Measurements from ENCODE around the gene MSMB.
"Not testable (repeated sequence)": the region's sequence is repeated elsewhere in the genome, so short reads cannot be mapped to it uniquely, and the experiment has no call there.

The MSMB gene

GRCh38 chr10:46055771-46056170, 9.7 kb upstream of the MSMB start:
- peaks cover 2% of the 10 kb centered on the region for H3K36me3 Mint-ChIP-seq (ENCODE audit: low read depth)
- ATAC-seq = no peak
- no peak for DNase-seq
- peaks cover 10% of the 10 kb centered on the region for H3K9me3 Mint-ChIP-seq
- no peak overlapping the region for H3K4me3 Mint-ChIP-seq
- peaks cover 1% of the 10 kb centered on the region for H3K4me1 Mint-ChIP-seq
- no peak overlapping the region for H3K27ac Mint-ChIP-seq
- no peaks in the 10 kb centered on the region for H3K27me3 Mint-ChIP-seq

- no peak for DNase-seq
- Mint-ChIP-seq H3K9me3 (peaks cover 10% of the 10 kb centered on the region), H3K4me1 (peaks cover 1% of the 10 kb centered on the region), H3K4me3 (no peak overlapping the region), H3K27me3 (no peaks in the 10 kb centered on the region), H3K36me3 (ENCODE audit: low read depth) (peaks cover 2% of the 10 kb centered on the region), H3K27ac (no peak overlapping the region)
- ATAC-seq = no peak
These were observed 7.7 kb upstream of the MSMB start for GRCh38 chr10:46053534-46054434.

DNA sequence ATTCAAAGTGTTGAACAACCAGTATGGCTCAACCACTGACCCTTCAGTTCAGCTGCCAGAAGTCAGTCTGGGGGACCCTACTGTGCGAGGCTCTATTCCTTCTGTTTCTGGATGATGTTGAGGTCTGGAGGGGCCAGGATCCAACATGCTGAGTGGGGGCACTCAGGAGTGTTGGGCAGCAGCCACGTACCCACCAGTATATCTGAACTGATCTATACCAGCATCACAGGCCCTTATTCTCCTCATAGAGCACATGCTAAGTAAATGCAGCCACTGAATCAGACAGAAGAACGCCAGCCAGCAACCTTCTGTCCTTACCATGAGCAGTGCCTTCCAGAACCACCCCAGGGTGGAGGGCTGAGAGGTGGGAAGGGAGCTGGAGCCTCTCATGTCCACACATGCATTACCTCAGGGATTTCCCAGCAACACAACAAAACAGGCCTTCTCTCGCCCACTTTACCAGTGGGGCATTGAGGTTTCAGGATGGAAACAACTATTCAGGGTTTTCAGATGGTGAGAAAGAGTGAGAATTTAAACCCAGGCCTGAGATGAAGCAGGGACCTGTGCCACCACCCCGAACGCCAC, 6.8 kb upstream of the MSMB start:
- Mint-ChIP-seq H3K4me1 (peaks cover 1% of the 10 kb centered on the region), H3K27me3 (no peaks in the 10 kb centered on the region), H3K27ac (no peak overlapping the region), H3K36me3 (ENCODE audit: low read depth) (peaks cover 2% of the 10 kb centered on the region), H3K4me3 (no peak overlapping the region), H3K9me3 (peaks cover 10% of the 10 kb centered on the region)
- DNase-seq (no peak), ATAC-seq (peak; percentile 24)

GRCh38 chr10:46052057-46052790, 6.2 kb upstream of the MSMB start:
- DNase-seq = no peak
- ATAC-seq = no peak
- Mint-ChIP-seq H3K9me3 (peaks cover 6% of the 10 kb centered on the region), H3K4me1 (peaks cover 1% of the 10 kb centered on the region), H3K4me3 (no peak overlapping the region), H3K27me3 (no peaks in the 10 kb centered on the region), H3K27ac (no peak overlapping the region), H3K36me3 (ENCODE audit: low read depth) (peaks cover 2% of the 10 kb centered on the region)

DNA sequence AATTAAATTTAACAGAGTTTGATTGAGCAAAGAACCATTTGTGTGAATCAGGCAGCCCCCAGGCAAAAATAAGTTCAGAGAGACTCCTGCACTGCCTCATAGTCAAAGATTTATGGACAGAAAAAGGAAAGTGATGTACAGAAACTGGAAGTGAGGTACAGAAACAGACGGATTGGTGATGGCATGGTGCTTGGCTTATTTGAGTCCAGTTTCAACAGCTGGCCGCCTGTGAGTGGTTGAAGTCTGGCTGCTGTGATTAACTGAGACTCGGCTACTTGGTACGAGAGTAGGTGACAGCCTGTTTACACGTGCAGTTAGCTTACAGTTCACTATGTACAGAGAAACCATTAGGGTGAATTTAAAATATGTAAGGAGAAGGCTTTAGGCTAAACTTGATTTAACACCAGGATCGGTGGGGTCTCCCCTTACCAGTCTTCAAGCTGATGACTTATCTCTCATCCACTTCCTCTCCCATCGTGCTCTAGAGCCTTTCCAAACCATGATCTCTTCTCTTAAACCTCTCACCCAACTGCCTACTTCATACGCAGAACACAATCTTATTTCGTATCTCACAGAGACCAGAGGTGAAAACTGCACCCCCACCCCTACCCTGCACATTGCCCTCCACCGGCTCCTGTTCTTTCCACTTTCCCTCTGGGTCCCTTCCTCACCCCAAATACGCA, 5.0 kb upstream of the MSMB start:
- DNase-seq (no peak), ATAC-seq (no peak)
- Mint-ChIP-seq H3K36me3 (ENCODE audit: low read depth) (no peaks in the 10 kb centered on the region), H3K27me3 (no peaks in the 10 kb centered on the region), H3K4me1 (peaks cover 1% of the 10 kb centered on the region), H3K9me3 (no peaks in the 10 kb centered on the region), H3K27ac (peak overlapping the region; percentile 10), H3K4me3 (no peak overlapping the region)

- H3K27me3 Mint-ChIP-seq; ATAC-seq; H3K36me3 Mint-ChIP-seq (ENCODE audit: low read depth); H3K9me3 Mint-ChIP-seq; H3K27ac Mint-ChIP-seq; H3K4me1 Mint-ChIP-seq; H3K4me3 Mint-ChIP-seq; DNase-seq: not testable (repeated sequence)
These were observed 3.4 kb upstream of the MSMB start for GRCh38 chr10:46049497-46049831.

GRCh38 chr10:46048152-46048551, 2.1 kb upstream of the MSMB start:
- Mint-ChIP-seq H3K9me3 (no peaks in the 10 kb centered on the region), H3K4me1 (no peaks in the 10 kb centered on the region), H3K27me3 (peaks cover 1% of the 10 kb centered on the region), H3K4me3 (no peak overlapping the region), H3K36me3 (ENCODE audit: low read depth) (no peaks in the 10 kb centered on the region), H3K27ac (no peak overlapping the region)
- DNase-seq = no peak
- ATAC-seq = no peak

GRCh38 chr10:46042527-46042926, 3.5 kb downstream of the MSMB start:
- ATAC-seq (no peak), DNase-seq (no peak)
- no peak overlapping the region for H3K27ac Mint-ChIP-seq
- H3K36me3 Mint-ChIP-seq (ENCODE audit: low read depth) = no peaks in the 10 kb centered on the region
- H3K4me3 Mint-ChIP-seq = no peak overlapping the region
- H3K4me1 Mint-ChIP-seq = no peaks in the 10 kb centered on the region
- H3K27me3 Mint-ChIP-seq = peaks cover 1% of the 10 kb centered on the region
- no peaks in the 10 kb centered on the region for H3K9me3 Mint-ChIP-seq

DNA sequence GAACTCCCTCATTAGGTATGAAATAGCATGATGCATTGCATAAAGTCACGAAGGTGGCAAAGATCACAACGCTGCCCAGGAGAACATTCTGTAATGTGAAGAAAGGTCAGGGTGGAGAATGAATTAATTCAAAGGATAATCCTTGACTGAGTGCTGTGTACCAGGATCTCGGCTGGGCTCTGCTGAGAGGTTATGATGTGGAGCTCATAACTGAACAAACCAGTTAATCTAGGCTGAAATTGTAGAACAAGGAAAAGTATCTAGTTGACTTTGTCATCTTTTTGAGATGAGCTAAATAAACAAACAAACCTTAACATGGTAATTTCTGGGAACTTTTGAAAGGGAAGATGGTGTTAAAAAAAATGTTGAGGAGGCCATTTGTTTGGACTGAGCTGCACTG, 6.1 kb downstream of the MSMB start:
- H3K4me3 Mint-ChIP-seq = no peak overlapping the region
- H3K4me1 Mint-ChIP-seq = no peaks in the 10 kb centered on the region
- H3K27me3 Mint-ChIP-seq = peaks cover 1% of the 10 kb centered on the region
- DNase-seq (no peak), ATAC-seq (no peak)
- no peaks in the 10 kb centered on the region for H3K9me3 Mint-ChIP-seq
- no peaks in the 10 kb centered on the region for H3K36me3 Mint-ChIP-seq (ENCODE audit: low read depth)
- H3K27ac Mint-ChIP-seq = no peak overlapping the region

- Mint-ChIP-seq H3K4me3 (no peak overlapping the region), H3K27ac (no peak overlapping the region), H3K36me3 (ENCODE audit: low read depth) (no peaks in the 10 kb centered on the region), H3K27me3 (peaks cover 3% of the 10 kb centered on the region), H3K4me1 (no peaks in the 10 kb centered on the region), H3K9me3 (no peaks in the 10 kb centered on the region)
- DNase-seq = no peak
- no peak for ATAC-seq
These were observed 8.8 kb downstream of the MSMB start for GRCh38 chr10:46037107-46037825.

DNA sequence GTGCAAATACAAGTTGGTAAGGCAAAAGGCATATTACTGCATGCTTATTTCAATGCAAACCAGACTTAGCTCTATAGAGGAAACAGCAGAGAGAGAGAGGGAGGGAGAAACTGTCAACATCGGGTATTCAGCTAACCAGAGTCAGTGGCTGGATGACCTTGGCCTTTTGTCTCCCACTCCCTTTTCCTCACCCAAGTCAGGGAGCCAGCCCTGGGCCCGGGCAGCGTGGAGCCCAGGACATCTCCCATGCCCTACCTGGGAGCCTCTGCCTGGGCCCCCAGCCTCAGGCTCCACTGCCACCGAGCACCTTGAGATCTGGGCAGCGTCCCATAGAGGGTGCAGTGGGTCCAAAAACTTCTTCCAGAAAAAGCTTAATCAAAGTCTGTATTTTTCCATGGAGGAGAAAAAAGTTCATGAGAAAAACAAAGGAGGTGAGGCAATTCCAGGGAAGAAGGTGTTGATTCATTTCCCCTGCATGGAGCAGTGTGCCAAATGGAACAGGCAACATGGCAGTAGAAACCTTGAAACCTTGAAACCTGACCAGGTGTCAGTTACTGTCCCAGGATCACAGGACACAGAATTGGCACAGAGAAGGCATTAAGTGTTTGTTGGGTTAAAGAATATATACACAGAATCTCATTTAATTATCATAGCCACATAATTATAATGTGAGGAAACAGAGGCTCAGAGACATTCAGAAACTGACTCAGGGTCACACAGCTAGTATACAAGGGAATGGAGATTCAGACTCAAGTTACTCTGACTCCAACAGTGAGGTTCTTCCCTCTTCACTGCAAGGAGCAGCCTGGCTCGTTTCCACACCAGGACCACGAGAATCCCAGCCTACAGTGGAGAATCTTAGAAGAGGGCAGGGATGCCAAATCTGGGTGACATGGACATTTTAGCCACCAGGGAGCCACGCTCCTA, 9.9 kb downstream of the MSMB start:
- Mint-ChIP-seq H3K27me3 (peaks cover 3% of the 10 kb centered on the region), H3K4me3 (no peak overlapping the region), H3K4me1 (peaks cover 3% of the 10 kb centered on the region), H3K36me3 (ENCODE audit: low read depth) (no peaks in the 10 kb centered on the region), H3K27ac (no peak overlapping the region), H3K9me3 (no peaks in the 10 kb centered on the region)
- no peak for ATAC-seq
- DNase-seq = no peak

- ATAC-seq = no peak
- Mint-ChIP-seq H3K27ac (no peak overlapping the region), H3K36me3 (ENCODE audit: low read depth) (peaks cover 2% of the 10 kb centered on the region), H3K27me3 (peaks cover 3% of the 10 kb centered on the region), H3K9me3 (no peaks in the 10 kb centered on the region), H3K4me1 (peaks cover 23% of the 10 kb centered on the region), H3K4me3 (no peak overlapping the region)
- no peak for DNase-seq
These were observed 12.5 kb downstream of the MSMB start for GRCh38 chr10:46033602-46034011.
